HFF-Myc (cell line): ENCODE results near the gene CPNE4.
A peak's percentile ranks its signal among the peaks of the same experiment; 100 is the strongest.
"Not testable (repeated sequence)": the region's sequence is repeated elsewhere in the genome, so short reads cannot be mapped to it uniquely, and the experiment has no call there.

Source experiments
- DNase-seq: peaks from one replicate; pipeline ENCODE4 v3.0.0-alpha.2; 2011; ENCODE audit warnings: low read depth; ENCODE audit errors: extremely low read depth
- H3K4me3 ChIP-seq: replicated peaks from 2 replicates; pipeline ENCODE4 v1.5.1; 2011; ENCODE audit warnings: low read depth, mild to moderate bottlenecking, control low read depth, low read length
- CTCF ChIP-seq: IDR thresholded peaks from 2 replicates; pipeline ENCODE4 v1.5.1; 2012; ENCODE audit warnings: mild to moderate bottlenecking, low read depth, low read length, control low read depth; ENCODE audit errors: missing control alignments

The CPNE4 gene

GRCh38 chr3:131501949-131502348, 532.9 kb downstream of the CPNE4 start:
- no peak for DNase-seq
- TF ChIP-seq CTCF, result no peak
- H3K4me3 ChIP-seq, result peak overlapping the region; percentile 99

GRCh38 chr3:131494706-131495105, 540.1 kb downstream of the CPNE4 start:
- no peak overlapping the region for H3K4me3 ChIP-seq
- no peak for DNase-seq
- TF ChIP-seq CTCF, result no peak

GRCh38 chr3:131491775-131492174, 543.0 kb downstream of the CPNE4 start:
- H3K4me3 ChIP-seq, result no peak overlapping the region
- no peak for DNase-seq
- no peak for TF ChIP-seq CTCF

GRCh38 chr3:131491084-131491483, 543.7 kb downstream of the CPNE4 start:
- TF ChIP-seq CTCF, result no peak
- no peak for DNase-seq

GRCh38 chr3:131486545-131486944, 548.3 kb downstream of the CPNE4 start:
- H3K4me3 ChIP-seq, DNase-seq: not testable (repeated sequence)

More at GRCh38 chr3:131491084-131491483, 543.7 kb downstream of the CPNE4 start:
- H3K4me3 ChIP-seq, result no peak overlapping the region

GRCh38 chr3:131485119-131485518, 549.7 kb downstream of the CPNE4 start:
- no peak for DNase-seq
- no peak for TF ChIP-seq CTCF

GRCh38 chr3:131484496-131485111, 550.2 kb downstream of the CPNE4 start:
- no peak overlapping the region for H3K4me3 ChIP-seq
- TF ChIP-seq CTCF, result no peak
- DNase-seq, result peak; percentile 20

More at GRCh38 chr3:131485119-131485518, 549.7 kb downstream of the CPNE4 start:
- H3K4me3 ChIP-seq, result no peak overlapping the region
